ENCODE results near the gene XYLT2.

DNA sequence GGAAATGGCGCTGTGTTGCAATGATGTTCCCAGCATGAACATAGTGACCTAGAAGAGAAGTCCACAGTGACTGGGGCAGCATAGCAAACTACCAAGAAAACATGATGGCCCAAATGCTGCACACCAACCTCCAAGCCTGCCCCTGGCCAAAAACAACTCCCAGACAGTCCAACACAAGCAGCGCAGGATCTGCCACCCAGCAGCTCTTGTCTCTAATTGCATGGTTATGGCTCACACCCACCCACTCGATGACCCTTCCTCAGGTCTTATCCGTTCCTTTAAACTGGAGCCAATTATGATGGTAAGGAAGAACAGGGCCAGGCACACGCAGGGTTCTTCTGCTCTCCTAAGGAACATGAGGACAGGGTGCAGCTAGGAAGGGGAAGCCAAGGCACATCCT is 24.1 kb downstream of the XYLT2 start:
- TF ChIP-seq EGR1 (IDR thresholded peaks at IDR 0.05) (no peak), MAX (IDR thresholded peaks at IDR 0.05) (no peak), TEAD4 (IDR thresholded peaks at IDR 0.05) (no peak), EP300 (IDR thresholded peaks at IDR 0.05; ENCODE audit: borderline replicate concordance) (no peak), TAF1 (IDR thresholded peaks at IDR 0.05; ENCODE audit: low read depth) (no peak), YY1 (IDR thresholded peaks at IDR 0.05; ENCODE audit: low read depth) (no peak), CEBPB (IDR thresholded peaks at IDR 0.05) (no peak), CREB1 (IDR thresholded peaks at IDR 0.05; ENCODE audit: low read depth) (no peak), NFIC (IDR thresholded peaks at IDR 0.05) (no peak)
- TF ChIP-seq, protein P1, sequence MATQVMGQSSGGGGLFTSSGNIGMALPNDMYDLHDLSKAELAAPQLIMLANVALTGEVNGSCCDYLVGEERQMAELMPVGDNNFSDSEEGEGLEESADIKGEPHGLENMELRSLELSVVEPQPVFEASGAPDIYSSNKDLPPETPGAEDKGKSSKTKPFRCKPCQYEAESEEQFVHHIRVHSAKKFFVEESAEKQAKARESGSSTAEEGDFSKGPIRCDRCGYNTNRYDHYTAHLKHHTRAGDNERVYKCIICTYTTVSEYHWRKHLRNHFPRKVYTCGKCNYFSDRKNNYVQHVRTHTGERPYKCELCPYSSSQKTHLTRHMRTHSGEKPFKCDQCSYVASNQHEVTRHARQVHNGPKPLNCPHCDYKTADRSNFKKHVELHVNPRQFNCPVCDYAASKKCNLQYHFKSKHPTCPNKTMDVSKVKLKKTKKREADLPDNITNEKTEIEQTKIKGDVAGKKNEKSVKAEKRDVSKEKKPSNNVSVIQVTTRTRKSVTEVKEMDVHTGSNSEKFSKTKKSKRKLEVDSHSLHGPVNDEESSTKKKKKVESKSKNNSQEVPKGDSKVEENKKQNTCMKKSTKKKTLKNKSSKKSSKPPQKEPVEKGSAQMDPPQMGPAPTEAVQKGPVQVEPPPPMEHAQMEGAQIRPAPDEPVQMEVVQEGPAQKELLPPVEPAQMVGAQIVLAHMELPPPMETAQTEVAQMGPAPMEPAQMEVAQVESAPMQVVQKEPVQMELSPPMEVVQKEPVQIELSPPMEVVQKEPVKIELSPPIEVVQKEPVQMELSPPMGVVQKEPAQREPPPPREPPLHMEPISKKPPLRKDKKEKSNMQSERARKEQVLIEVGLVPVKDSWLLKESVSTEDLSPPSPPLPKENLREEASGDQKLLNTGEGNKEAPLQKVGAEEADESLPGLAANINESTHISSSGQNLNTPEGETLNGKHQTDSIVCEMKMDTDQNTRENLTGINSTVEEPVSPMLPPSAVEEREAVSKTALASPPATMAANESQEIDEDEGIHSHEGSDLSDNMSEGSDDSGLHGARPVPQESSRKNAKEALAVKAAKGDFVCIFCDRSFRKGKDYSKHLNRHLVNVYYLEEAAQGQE (IDR thresholded peaks at IDR 0.05; ENCODE audit: low read depth): no peak
